Measurements from ENCODE around the gene UNC79.

- TF ChIP-seq POLR2AphosphoS5 (IDR thresholded peaks at IDR 0.05) (no peak), CTCF (IDR thresholded peaks at IDR 0.05) (no peak), EP300 (IDR thresholded peaks at IDR 0.05; ENCODE audit: low read depth) (no peak)
These were observed 252.5 kb downstream of the UNC79 start for GRCh38 chr14:93683226-93683625.

All from transverse colon (tissue), 4 donors.